ENCODE data around the gene SLC22A2.

The SLC22A2 gene

DNA sequence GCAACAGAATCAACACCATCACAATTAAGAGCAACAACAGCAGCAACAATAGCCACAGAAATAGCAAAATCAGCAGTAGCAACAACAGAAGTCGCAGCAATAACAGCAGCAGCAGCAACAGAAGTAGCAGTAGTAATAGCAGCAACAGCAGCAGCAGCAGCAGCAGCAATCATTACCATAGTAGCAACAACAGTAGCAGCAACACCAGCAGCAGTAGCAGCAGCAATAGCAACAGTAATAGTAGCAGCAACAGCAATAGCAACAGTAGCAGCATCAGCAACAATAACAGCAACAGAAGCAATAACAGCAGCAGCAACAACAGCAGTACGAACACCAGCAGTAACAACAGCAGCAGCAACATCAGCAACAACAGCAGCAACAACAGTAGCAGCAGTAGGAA is 39.8 kb downstream of the SLC22A2 start:
- in situ Hi-C loops (cut with MboI; ENCODE audit: low sequenced_read_pairs): no loop called here

DNA sequence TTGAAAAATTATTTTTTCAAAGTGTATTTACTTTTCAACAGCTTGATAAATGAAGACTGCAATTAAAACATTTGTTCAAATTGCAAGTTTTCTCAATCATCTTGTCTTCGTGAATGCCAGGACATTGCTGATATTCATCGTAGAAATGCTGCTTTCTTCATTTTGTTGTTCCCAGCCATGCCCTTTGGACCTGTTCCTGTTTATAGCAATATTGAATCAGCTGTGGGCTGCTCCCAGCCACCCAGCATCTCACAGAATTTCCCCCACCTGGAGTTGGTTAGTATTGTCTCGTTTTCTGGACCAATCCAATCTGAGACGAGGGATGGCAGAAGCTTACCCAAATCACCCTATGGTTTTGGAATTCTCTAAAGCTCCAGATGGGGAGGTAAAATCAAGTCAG is 40.8 kb downstream of the SLC22A2 start:
- in situ Hi-C loops (cut with MboI; ENCODE audit: low sequenced_read_pairs): no loop called here

DNA sequence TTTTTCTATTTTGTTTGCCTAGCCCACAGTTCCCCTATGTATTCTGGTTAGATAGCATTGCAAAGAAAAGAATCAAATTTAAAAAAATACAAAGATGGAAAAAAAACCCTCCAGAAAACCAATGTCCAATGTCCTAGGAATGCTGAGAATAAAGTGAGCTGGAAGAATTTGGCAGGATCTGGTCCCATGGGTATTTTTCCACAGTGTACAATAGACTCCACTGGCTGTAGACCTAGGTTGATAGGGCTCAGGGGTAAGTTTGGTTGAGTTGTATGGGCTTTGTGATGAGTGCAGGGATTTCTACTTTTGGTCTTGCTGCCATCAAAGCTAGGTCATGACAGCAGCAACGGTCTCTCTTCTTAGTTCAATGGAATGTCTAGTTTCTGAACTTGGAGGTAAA is 41.5 kb downstream of the SLC22A2 start:
- in situ Hi-C loops (cut with MboI; ENCODE audit: low sequenced_read_pairs): no loop called here

DNA sequence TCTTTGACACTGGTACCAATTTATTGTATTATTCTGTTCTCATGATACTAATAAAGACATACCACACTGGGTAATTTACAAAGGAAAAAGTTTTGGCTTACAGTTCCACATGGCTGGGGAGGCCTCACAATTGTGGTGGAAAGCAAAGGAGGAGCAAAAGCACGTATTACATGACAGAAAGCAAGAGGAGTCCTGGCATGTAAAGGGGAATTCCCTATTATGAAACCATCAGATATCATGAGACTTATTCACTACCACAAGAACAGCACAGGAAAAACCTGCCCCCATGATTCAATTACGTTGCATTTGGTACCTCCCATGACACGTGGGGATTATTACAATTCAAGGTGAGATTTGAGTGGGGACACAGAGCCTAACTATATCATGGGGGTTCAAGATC is 43.4 kb downstream of the SLC22A2 start:
- in situ Hi-C loops (cut with MboI; ENCODE audit: low sequenced_read_pairs): no loop called here

DNA sequence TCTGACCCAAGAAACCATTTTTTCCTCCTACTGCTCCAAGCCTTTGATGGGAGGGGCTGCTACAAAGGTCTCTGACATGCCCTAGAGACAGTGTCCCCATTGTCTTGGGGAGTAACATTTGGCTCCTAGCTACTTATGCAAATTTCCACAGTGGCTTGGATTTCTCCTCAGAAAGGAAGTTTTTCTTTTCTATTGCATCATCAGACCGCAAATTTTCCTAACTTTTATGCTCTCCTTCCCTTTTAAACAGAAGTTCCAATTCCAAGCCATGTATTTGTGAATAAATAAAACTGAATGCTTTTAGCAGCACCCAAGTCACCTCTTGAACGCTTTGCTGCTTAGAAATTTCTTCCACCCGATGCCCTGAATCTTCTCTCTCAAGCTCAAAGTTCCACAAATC is 51.0 kb downstream of the SLC22A2 start:
- in situ Hi-C loops (cut with MboI; ENCODE audit: low sequenced_read_pairs): no loop called here

DNA sequence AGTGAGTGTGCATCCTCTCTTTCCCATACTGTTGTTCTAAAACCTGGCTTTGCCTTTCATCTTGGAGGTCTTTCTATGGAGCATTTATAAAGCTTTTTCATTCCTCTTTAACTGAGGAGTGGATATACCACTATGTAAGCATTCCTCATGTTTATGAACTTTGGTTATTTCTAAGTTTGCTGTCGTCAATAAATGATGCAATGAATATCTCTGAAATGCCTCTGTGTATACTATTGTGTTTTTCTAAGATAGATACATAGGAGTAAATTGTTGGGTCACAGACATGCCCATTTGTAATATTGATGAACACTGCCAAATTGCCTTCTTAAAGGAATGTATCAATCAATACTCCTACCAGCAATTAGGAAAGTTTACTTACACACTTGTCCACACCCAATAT is 53.9 kb downstream of the SLC22A2 start:
- in situ Hi-C loops (cut with MboI; ENCODE audit: low sequenced_read_pairs): no loop called here

DNA sequence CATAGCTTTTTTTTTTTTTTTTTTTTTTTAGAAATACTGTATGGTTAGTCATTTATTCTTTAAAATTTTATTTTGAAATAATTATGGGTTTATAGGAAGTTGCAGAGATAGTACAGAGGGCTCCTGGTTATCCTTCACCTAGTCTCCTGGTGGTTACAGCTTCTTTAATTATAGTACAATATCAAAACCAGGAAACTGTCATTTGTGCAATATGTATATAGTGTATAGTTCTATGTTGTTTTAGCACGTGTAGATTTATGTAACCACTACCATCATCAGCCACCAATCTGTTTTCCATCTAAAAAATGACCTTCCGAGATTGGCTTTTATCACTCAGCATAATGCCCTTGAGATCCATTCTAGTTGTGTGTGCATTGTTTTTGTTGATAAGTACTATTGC is 54.7 kb downstream of the SLC22A2 start:
- in situ Hi-C loops (cut with MboI; ENCODE audit: low sequenced_read_pairs): no loop called here

DNA sequence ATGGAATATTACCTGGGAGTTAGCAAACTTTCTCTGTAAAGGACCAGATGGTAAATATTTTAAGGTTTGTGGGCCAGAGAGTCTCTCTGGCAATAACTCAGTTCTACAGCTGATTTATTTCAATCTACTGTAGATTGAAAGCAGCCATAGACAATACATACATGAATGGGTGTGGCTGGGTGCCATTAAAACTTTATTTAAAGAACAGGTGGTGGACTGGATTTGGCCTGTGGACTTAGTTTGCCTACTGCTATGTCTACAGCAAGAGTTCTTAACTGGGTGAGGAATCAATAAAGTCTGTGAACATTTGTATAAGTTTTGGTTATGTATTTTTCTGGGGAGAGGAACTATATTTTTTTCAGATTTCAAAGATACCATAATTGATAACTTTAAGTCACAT is 55.1 kb downstream of the SLC22A2 start:
- in situ Hi-C loops (cut with MboI; ENCODE audit: low sequenced_read_pairs): no loop called here

DNA sequence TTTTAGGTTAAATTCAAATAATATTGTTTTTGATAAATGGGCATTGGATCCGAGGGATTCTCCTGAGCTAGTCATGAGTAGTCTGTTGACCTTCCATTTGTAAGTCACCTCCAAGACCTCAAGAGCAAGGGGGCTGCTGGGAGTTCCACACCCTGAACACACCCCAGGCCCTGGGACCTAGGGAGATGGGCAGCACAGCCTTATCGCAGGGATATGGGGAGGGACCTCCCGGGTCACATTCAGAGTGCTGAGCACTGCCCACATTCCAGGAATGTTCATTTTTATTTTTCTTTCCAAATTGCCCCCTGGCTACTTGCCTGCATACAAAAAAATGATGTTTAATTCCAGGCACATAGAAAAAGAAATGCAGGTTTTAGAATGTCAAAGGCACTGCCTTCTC is 55.5 kb downstream of the SLC22A2 start:
- in situ Hi-C loops (cut with MboI; ENCODE audit: low sequenced_read_pairs): no loop called here

DNA sequence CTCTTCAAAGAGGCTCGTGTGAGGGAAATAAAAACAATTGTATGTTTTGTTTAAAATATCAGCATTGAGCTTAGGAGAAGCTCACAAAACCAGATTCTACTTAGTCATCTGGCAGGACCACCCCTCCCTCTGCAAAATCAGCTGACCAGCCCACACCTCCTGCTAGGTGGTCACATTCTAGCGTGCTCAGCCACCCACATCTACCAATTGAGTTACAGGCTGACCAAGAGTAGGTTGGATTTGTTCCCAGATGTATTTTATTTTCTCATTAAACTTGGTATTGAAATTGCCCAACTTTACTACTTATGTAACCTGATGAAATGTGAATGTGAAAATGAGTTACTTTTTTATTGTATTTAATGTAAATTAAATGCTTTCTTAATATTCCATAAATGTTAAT is 56.2 kb downstream of the SLC22A2 start:
- in situ Hi-C loops (cut with MboI; ENCODE audit: low sequenced_read_pairs): no loop called here

DNA sequence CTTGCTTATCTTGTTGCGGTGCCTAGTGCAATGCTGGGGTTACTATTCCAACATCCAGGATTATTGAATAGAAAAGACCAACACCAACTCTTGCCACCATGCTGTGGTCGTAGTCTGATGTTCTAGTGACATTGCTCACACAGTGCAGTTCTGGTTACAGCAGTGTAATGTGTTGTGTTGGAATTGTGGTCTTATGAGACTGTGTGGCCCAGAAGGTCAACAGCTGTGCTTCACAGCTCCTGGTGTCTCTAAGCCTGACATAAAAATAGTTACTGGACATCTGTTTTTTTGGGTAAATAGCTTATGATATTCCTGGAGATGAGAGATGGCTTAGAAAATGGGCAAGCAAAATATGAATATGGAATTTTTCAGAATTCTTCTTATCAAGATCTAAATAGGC is 57.6 kb downstream of the SLC22A2 start:
- in situ Hi-C loops (cut with MboI; ENCODE audit: low sequenced_read_pairs): no loop called here

DNA sequence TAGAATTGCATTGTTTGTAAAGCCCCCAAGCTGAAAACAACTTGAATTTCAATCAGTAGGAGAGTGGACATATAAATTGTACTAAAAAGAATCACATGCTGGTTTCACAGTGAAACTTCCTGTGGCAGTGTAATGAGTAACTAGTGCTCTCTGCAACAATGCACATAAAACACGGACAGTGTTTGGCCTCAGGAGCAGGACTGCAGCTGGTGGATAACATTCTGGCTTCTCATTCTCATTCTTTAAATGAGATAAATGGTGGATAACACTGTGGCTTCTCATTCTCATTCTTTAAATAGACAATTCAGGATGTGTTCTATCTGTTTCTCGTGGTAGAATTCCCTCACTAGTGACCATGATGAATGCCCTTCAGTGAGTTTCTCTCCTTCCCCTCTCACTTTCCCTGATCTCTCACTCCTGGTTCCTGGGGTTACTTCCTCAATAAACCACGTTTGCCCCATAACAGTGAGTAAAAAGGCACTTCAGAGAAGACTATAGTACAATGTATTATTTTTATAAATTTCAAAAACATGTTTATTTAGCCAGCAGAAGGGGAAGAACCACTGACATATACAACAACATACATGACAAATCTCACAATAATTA is 59.9 kb downstream of the SLC22A2 start:
- in situ Hi-C loops (cut with MboI; ENCODE audit: low sequenced_read_pairs): no loop called here

DNA sequence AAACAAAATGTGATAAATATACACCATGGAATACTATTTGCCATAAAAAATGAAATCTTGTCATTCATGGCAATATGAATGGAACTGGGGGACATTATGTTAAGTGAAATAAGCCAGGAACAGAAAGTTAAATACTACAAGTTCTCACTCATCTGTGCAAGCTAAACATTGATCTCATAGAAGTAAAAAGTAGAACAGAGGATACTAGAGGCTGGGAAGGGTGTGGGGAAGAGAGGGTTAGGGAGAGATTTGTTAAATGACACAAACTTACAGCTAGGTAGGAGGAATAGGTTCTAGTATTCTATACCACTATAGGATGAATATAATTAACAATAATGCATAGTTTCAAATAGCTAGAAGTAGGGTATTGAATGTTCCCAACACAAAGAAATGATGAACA is 61.0 kb downstream of the SLC22A2 start:
- in situ Hi-C loops (cut with MboI; ENCODE audit: low sequenced_read_pairs): no loop called here

DNA sequence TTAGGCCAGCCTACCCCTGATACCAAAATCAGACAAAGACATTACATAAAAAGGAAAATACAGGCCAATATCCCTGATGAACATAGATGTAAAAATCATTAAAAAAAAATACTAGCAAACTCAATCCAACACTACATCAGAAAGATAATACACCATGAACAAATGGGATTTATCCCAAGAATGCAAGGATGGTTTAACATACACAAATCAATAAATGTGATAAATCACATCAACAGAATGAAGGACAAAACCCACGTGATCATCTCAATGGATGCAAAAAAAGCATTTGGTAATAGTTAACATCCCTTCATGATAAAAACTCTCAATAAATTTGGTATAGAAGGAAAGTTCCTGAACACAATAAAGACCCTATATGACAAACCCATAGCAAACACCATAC is 63.8 kb downstream of the SLC22A2 start:
- in situ Hi-C loops (cut with MboI; ENCODE audit: low sequenced_read_pairs): no loop called here

DNA sequence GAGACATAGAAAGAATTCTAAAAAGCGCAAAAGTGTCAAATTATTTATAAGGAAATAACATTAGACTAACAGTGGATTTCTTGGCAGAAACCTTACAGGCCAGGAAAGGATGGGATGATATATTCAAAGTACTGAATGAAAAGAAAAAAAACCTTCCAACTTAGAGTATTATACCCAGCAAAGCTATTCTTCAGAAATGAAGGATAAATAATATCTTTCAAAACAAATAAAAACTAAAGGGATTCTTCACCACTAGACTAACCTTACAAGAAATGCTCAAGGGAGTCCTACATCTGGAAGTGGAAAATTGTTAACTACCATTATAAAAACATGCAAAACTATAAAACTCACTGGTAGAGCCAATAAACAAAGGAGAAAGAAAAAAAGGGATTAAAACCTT is 65.8 kb downstream of the SLC22A2 start:
- in situ Hi-C loops (cut with MboI; ENCODE audit: low sequenced_read_pairs): no loop called here

DNA sequence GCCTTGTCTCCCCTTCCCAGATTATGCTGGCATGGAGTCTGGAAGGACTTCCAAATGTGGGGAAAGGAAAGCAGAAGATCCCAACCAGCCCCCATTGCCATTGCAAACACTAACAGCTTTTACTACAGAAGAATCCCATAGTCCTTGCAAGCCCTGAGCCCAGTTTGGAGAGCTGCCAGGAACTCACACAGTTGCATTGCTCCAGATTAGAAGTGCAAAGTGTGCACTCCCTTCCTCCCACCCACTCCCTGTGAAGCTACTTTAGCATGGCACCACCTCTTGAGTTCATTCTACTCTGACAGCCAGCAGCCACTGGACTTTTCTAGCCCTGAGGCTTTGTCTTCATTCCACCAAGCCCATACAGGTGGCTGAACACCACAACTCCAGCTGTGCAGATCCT is 67.6 kb downstream of the SLC22A2 start:
- in situ Hi-C loops (cut with MboI; ENCODE audit: low sequenced_read_pairs): no loop called here

DNA sequence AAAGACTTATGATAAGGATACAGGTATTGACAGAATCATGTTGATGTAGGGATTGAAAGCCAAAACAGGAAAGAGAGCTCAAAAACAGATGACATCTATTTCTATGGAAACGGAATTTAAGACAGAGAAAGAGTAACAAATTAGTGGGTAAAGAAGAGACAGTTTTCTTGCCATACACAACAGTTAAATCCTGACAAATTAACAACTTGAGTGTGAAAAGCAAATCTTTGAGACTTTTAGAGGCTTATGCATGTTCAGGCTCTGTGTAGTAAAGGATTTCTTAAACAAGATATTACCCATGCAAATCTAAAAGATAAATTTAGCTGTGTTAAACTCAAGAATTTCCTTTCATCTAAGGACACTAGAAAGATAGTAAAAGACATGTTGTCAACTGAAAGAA is 68.5 kb downstream of the SLC22A2 start:
- in situ Hi-C loops (cut with MboI; ENCODE audit: low sequenced_read_pairs): no loop called here

DNA sequence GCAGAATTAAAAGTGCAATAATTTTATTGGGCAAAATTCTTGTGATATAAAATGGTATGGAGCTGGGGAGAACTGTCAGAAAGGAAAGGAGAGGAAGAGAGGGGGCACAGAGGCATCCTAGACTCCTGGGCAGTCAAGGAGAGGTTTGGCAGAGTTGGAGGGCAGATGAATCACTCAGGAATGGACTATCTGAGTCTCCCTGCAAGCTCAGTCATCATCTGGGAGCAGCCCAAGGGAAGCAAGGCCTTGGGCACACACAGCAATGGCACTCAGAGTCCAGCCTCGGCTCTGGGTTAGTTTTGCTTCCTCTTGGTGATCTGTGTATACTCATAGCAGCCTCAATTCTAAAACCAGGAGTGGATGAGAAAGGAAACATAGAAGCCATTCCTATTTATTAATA is 69.8 kb downstream of the SLC22A2 start:
- in situ Hi-C loops (cut with MboI; ENCODE audit: low sequenced_read_pairs): no loop called here

DNA sequence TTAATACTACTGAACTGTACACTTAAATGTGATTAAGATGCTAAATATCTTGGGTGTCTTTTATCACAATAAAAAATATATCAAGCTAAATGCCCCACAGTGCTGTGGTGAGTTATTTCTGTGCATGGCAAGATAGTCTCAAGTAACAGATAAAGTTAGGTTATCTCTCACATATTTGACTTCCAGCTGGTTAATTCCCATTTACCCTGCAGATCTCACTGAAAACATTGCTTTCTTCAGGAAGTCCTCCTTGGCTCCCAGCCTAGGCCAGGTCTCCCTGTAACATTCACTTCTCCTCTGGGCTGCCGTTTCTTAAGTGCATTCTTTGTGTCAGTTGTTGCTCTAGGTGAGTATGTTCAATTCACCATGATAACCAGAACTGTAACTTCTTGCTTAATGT is 77.9 kb downstream of the SLC22A2 start:
- in situ Hi-C loops (cut with MboI; ENCODE audit: low sequenced_read_pairs): no loop called here

DNA sequence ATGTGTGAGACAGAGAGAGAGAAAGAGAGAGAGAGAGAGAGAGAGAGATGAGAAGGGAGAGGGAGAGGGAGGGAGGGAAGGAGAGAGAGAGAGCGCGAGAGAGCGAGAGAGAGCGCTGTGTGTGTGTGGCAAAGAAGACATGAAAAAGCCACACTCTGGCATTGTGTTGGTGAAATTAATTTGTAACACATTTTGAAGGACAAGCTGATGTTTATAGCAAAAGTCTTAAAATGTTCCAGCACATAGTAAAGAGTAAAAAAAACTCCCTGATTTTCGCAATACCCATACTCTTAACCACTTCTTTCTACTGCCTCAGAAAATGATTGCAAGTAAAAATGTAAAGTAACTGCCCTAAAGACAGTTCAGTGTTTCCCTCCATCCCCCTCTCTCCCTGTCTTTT is 80.3 kb downstream of the SLC22A2 start:
- in situ Hi-C loops (cut with MboI; ENCODE audit: low sequenced_read_pairs): no loop called here

DNA sequence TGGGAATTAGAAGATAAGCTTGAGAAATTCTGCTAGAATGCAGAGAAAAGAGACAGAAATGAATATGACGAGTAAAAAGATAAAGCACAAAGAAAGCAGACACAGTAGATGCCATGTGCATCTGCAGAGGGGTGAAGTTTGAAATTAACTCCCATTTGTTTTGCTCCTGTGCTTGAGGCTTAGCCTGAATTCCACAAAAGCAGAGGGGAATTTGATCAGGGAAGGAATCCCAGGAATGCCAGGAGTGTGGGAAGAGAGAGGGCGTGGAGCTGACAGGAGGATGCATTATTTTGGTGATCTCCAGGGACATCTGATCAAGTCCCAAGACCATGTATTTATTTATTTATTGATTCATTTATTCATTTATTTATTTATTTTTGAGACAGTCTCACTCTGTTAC is 81.4 kb downstream of the SLC22A2 start:
- in situ Hi-C loops (cut with MboI; ENCODE audit: low sequenced_read_pairs): no loop called here

DNA sequence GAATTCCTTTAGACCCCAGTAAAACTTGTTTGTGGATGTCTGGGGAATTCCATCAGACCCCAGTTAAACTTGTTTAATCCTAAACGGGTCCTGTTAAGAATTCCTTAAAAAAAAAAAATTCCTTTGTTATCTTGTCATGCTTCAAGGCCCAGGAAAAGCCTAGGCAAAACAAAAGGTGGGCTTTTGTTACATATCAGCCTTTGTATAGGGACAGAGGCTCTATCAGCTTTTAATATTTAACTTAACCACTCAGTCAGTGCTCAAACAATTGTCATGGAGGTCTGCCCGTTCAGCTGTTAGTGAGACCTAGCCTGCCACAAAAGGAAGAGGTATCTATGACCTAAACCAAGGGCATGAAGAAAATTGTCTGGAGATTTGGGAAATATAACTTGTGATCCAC is 83.9 kb downstream of the SLC22A2 start:
- in situ Hi-C loops (cut with MboI; ENCODE audit: low sequenced_read_pairs): no loop called here

DNA sequence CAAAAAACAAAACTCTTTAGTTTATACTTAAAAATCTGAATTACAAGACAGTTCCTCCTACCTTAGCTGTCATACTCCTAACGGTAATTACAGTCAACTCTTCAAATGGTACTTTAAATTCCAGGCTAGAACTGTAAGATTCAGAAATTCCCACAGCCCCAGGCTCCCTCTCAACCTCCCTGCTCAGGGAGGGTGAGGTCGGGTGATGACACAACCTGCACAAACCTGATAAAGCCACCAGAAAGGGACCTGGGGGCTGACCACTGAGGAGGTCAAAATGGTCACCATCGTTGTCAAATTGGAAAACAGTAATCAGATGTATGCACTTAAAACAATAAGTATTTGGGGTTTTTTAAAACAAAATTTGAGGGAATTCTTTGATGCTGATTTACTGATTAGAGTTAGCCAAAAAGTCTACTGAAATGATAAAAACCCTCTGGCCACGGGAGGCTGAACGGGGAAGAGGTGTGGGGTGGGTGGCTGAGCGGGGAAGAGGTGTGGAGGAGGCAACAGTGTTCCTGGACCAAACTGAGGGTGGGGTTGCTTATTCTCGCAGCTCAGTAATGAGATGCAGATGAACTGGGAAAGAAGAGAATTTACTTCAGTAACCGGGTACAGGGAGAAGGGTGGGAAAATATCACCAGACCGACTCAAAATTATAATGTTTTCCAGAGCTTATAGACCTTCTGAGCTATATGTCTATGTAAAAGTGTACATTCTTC is 84.7 kb downstream of the SLC22A2 start:
- in situ Hi-C loops (cut with MboI; ENCODE audit: low sequenced_read_pairs): no loop called here
